Karpas-422 (cell line): ENCODE results near the gene RCOR1. TPM values are rescaled to one million over a fixed set of nuclear protein-coding genes. Genes with fewer than 3 reads are reported as not detected.
"Not testable (repeated sequence)": the region's sequence is repeated elsewhere in the genome, so short reads cannot be mapped to it uniquely, and the experiment has no call there.

Experiments
- DNase-seq: peaks from one replicate; pipeline ENCODE4 v3.0.0-alpha.2; 2015
- H2AFZ ChIP-seq: fragments of 200-600 bp; sonication (generic); 2 replicates; pipeline ENCODE4 v1.6.1; 2014; ENCODE audit warnings: antibody characterized with exemption, low read length, mixed read lengths
- H3K27ac ChIP-seq: fragments of 200-600 bp; sonication (generic); 2 replicates; pipeline ENCODE4 v1.5.1; 2014; ENCODE audit warnings: mild to moderate bottlenecking, low read length, moderate library complexity
- H3K27me3 ChIP-seq: fragments of 200-600 bp; sonication (generic); 2 replicates; pipeline ENCODE4 v1.6.1; 2014; ENCODE audit warnings: low read length, mixed read lengths
- H3K36me3 ChIP-seq: fragments of 200-600 bp; sonication (generic); 2 replicates; pipeline ENCODE4 v1.6.1; 2014; ENCODE audit warnings: low read length, mixed read lengths; ENCODE audit not compliant: insufficient read depth
- H3K4me1 ChIP-seq: fragments of 200-600 bp; sonication (generic); 2 replicates; pipeline ENCODE4 v1.6.1; 2014; ENCODE audit warnings: mild to moderate bottlenecking, low read length, mixed read lengths
- H3K4me2 ChIP-seq: fragments of 200-600 bp; sonication (generic); 2 replicates; pipeline ENCODE4 v1.6.1; 2014; ENCODE audit warnings: low read length, low read depth, mild to moderate bottlenecking; ENCODE audit not compliant: poor library complexity, severe bottlenecking
- H3K4me3 ChIP-seq: fragments of 200-600 bp; sonication (generic); 2 replicates; pipeline ENCODE4 v1.5.1; 2014; ENCODE audit warnings: mild to moderate bottlenecking, antibody characterized with exemption, low read length, mixed read lengths
- H3K79me2 ChIP-seq: fragments of 200-600 bp; sonication (generic); 2 replicates; pipeline ENCODE4 v1.6.1; 2014; ENCODE audit warnings: mild to moderate bottlenecking, low read length, mixed read lengths
- H3K9ac ChIP-seq: fragments of 200-600 bp; sonication (generic); 2 replicates; pipeline ENCODE4 v1.6.0; 2014; ENCODE audit warnings: low read length
- H3K9me2 ChIP-seq: fragments of 200-600 bp; sonication (generic), shearing (Covaris generic); replicated peaks from 2 replicates; pipeline ENCODE4 v1.6.0; 2014; ENCODE audit warnings: mild to moderate bottlenecking, low read length, moderate library complexity; ENCODE audit not compliant: insufficient read depth
- H3K9me3 ChIP-seq: fragments of 300-700, 200-600 bp; sonication (generic); 2 replicates; pipeline ENCODE4 v1.6.1; 2014; ENCODE audit warnings: low read length, mixed read lengths
- H4K20me1 ChIP-seq: fragments of 200-600 bp; sonication (generic); 2 replicates; pipeline ENCODE4 v1.6.1; 2014; ENCODE audit warnings: mild to moderate bottlenecking, antibody characterized with exemption, low read length, low read depth; ENCODE audit not compliant: insufficient read depth
- total RNA-seq: library from RNA; depleted of rRNA; stranded (reverse); fragments of >200 nt; shearing (Covaris generic); gene quantifications from 2 replicates; pipeline ENCODE4 v1.2.3, GENCODE V29; 2014; ENCODE audit warnings: low replicate concordance

RCOR1 gene
- total RNA-seq, 1 experiment from 2014 or later, result 46.9 TPM

DNA sequence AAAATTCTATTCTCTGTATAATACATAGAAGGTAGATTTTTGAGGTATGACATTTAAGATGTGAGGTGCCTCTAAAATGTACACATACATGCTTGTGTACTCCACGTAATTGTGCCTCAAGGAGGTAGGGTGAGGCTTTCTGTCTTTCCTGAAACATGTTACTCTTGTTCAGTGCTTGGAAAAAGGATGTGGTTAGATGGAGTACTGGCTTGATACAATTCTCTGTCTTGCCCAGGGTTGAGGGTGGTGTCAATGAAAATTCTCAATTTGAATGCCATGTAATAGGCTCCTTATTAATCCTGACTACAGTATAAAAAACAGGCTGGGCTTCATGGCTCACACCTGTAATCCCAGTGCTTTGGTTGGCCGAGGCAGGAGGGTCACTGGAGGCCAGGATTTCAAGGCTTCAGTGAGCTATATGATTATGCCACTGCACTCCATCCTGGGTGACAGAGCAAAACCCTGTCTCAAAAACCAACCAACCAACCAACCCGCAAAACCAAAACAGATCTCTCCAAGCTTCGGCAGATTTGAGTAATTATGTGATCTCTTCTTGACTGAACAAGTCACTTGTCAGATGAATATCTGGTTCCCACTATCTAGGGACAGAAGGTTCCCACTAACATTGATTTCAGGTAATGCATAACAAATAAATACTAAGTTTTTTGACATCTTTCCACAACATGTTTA, 41.6 kb downstream of the RCOR1 start:
- H3K79me2 ChIP-seq, result peaks cover 98% of the 10 kb centered on the region
- no peak overlapping the region for H3K27ac ChIP-seq
- no peaks in the 10 kb centered on the region for H3K27me3 ChIP-seq
- no peak overlapping the region for H3K4me2 ChIP-seq
- 0 out of 2 replicates have a peak, but pooled peaks cover 4% of the 10 kb centered on the region for H3K36me3 ChIP-seq
- H2AFZ ChIP-seq, result no peak overlapping the region
- H4K20me1 ChIP-seq, result peaks cover 4% of the 10 kb centered on the region
- no peaks in the 10 kb centered on the region for H3K9me2 ChIP-seq
- no peak for DNase-seq
- H3K9ac ChIP-seq, result no peak overlapping the region
- H3K4me3 ChIP-seq, result no peak overlapping the region
- peaks cover 17% of the 10 kb centered on the region for H3K4me1 ChIP-seq
- no peaks in the 10 kb centered on the region for H3K9me3 ChIP-seq

DNA sequence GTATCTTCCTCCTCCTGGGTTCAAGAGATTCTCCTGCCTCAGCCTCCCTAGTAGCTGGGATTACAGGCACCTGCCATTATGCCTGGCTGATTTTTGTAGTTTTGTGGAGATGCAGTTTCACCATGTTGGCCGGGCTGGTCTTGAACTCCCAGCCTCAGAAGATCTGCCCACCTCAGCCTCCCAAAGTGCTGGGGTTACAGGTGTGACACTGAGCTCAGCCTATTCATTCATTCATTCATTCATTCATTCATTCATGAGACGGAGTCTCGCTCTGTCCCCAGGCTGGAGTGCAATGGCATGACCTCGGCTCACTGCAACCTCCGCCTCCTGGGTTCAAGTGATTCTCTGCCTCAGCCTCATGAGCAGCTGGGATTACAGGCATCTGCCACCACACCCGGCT, 47.2 kb downstream of the RCOR1 start:
- not testable (repeated sequence) for H3K27ac ChIP-seq, H2AFZ ChIP-seq, H3K9ac ChIP-seq, H3K36me3 ChIP-seq, H3K9me3 ChIP-seq, H4K20me1 ChIP-seq, H3K9me2 ChIP-seq, H3K4me3 ChIP-seq, H3K27me3 ChIP-seq, H3K4me2 ChIP-seq, DNase-seq
- H3K79me2 ChIP-seq, result peaks cover 98% of the 10 kb centered on the region
- H3K4me1 ChIP-seq, result peaks cover 38% of the 10 kb centered on the region

DNA sequence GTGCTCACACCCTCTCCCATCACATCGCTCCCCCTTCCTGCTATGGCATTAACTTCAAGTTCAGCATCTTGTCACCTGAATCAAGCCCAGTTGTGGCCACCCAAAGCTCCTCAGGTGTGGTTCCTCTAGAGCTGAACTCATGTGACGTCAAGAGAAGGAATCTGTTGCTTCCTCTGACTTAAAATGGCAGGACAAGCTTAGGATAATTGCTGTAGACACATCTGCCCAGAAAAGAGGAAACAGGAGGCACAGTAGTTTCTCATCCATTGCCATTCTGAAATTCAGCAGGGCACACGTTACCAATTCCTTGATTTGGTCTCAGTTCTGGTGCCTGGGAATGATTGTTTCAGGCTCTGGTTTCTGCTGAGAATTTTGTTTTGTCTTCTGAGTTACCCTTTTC, 52.1 kb downstream of the RCOR1 start:
- peaks cover 73% of the 10 kb centered on the region for H3K4me1 ChIP-seq
- H3K9ac ChIP-seq, result peak overlapping the region; percentile 63
- no peak overlapping the region for H2AFZ ChIP-seq
- H3K9me2 ChIP-seq, result no peaks in the 10 kb centered on the region
- peak; percentile 67 for DNase-seq
- peak overlapping the region; percentile 78 for H3K4me2 ChIP-seq
- H3K27ac ChIP-seq, result peak overlapping the region; percentile 93
- no peaks in the 10 kb centered on the region for H3K36me3 ChIP-seq
- peak overlapping the region; percentile 49; the same call in 1 of the 2 replicates for H3K4me3 ChIP-seq
- peaks cover 20% of the 10 kb centered on the region for H4K20me1 ChIP-seq
- no peaks in the 10 kb centered on the region for H3K9me3 ChIP-seq
- H3K27me3 ChIP-seq, result no peaks in the 10 kb centered on the region
- peaks cover 99% of the 10 kb centered on the region for H3K79me2 ChIP-seq

DNA sequence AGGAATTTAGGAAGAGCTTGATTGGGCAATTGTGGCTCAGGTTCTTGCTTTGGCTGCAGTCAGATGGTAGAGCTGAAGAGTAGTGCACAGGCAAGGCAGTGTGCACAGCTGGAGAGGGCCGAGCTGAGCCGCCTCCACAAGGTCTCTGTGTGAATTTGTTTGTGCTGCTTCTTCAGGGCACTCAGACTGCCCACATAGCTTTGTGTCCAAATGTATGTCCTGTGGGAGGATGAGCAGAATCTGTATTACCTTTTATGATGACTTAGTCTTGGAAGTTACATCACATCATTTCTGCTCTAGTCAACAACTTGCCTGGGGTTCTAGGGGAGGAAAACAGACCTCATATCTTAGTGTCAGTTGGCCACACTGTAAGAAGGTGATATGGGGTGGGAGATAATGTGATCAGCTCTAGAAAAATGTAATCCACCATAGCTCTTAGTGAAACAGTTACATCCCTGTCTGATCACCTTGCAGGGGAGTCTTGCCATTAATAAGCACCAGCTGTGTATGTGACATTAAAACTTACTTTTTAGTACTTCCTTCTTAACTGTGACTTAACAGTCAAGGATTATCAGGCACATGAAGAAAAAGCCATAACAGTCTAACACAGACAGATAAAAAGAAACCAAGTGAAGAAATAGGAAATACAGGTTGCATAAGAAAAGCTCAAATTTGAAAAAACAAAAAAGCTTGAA, 53.4 kb downstream of the RCOR1 start:
- H3K4me2 ChIP-seq, result peak overlapping the region; percentile 78
- DNase-seq, result peak; percentile 60
- peak overlapping the region; percentile 93 for H3K27ac ChIP-seq
- peaks cover 20% of the 10 kb centered on the region for H4K20me1 ChIP-seq
- peak overlapping the region; percentile 63 for H3K9ac ChIP-seq
- H3K9me2 ChIP-seq, result no peaks in the 10 kb centered on the region
- H3K36me3 ChIP-seq, result no peaks in the 10 kb centered on the region
- H3K4me3 ChIP-seq, result peak overlapping the region; percentile 49
- H3K27me3 ChIP-seq, result no peaks in the 10 kb centered on the region
- H3K79me2 ChIP-seq, result peaks cover 98% of the 10 kb centered on the region
- H3K4me1 ChIP-seq, result peaks cover 86% of the 10 kb centered on the region
- no peak overlapping the region for H2AFZ ChIP-seq
- no peaks in the 10 kb centered on the region for H3K9me3 ChIP-seq

DNA sequence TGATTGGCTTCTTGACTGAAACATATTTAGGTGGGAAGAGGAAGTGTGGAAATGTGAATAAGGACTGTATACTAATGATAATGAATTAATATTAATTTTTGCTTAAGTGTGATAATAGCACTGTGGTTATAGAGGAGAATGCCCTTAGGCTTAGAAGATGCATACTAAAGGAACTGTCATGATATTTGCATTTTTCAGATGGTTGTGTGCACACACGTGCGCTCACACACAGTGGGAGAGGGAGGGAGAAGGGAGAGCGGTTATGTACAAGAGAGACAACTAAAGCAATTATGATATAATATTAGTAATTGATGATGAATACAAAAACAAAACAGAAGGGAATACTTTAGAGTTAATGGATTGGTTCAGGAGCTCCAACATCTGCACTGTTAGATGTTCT, 54.2 kb downstream of the RCOR1 start:
- no peaks in the 10 kb centered on the region for H3K9me2 ChIP-seq
- no peaks in the 10 kb centered on the region for H3K9me3 ChIP-seq
- H3K27ac ChIP-seq, result peak overlapping the region; percentile 93
- peak; percentile 75 for DNase-seq
- peak overlapping the region; percentile 63 for H3K9ac ChIP-seq
- H3K79me2 ChIP-seq, result peaks cover 98% of the 10 kb centered on the region
- H2AFZ ChIP-seq, result no peak overlapping the region
- H3K4me1 ChIP-seq, result peaks cover 88% of the 10 kb centered on the region
- peaks cover 20% of the 10 kb centered on the region for H4K20me1 ChIP-seq
- H3K36me3 ChIP-seq, result no peaks in the 10 kb centered on the region
- H3K27me3 ChIP-seq, result no peaks in the 10 kb centered on the region
- peak overlapping the region; percentile 49 for H3K4me3 ChIP-seq
- peak overlapping the region; percentile 78 for H3K4me2 ChIP-seq

DNA sequence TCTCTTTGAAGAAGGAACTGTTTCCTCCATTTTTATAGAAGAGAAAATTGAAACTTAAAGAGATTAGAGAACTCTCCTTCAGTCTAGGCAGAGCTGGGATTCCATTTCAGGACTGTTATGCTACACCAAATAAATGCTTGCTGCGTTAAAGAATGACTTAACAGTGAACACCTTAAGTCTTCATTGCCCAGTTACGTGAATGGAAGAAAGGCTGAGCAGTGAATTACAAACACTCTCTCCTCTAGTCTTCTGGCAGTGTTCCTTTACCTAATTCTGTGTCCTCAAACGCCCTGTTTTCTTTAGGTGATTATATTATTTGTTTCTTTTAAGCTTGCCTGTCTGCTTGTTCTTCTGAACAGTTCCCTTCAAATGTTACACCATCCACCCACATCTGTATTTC, 59.7 kb downstream of the RCOR1 start:
- Histone ChIP-seq H3K27me3 (no peaks in the 10 kb centered on the region), H3K4me2 (no peak overlapping the region), H4K20me1 (peaks cover 9% of the 10 kb centered on the region), H3K27ac (no peak overlapping the region), H3K79me2 (peaks cover 98% of the 10 kb centered on the region), H3K4me3 (no peak overlapping the region), H3K36me3 (no peaks in the 10 kb centered on the region; the same call in 1 of the 2 replicates), H3K9me2 (no peaks in the 10 kb centered on the region), H3K9me3 (no peaks in the 10 kb centered on the region; the same call in 1 of the 2 replicates), H2AFZ (no peak overlapping the region), H3K4me1 (peaks cover 35% of the 10 kb centered on the region), H3K9ac (no peak overlapping the region)
- no peak for DNase-seq

DNA sequence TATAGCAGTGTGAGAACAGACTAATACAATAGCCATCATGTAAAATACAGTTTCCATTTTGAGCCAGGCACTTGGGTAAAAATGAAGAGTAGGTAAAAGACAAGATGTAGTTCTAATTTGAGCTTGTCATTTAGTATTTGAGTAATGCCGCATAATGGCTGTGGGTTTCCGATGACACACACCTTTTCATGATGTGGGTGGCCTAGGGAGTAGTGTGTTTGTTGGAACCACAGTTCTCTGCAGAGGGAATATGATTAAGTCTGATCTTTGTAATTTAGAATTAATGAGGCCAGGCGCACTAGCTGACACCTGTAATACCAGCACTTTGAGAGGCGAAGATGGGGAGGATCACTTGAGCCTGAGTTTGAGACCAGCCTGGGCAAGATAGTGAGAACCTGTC, 61.8 kb downstream of the RCOR1 start:
- Histone ChIP-seq H3K27me3 (no peaks in the 10 kb centered on the region), H2AFZ (no peak overlapping the region), H3K4me3 (no peak overlapping the region), H3K9me2 (no peaks in the 10 kb centered on the region), H3K36me3 (no peaks in the 10 kb centered on the region; the same call in none of the 2 replicates), H3K4me1 (peaks cover 33% of the 10 kb centered on the region), H3K9ac (no peak overlapping the region), H3K79me2 (peaks cover 98% of the 10 kb centered on the region), H3K9me3 (no peaks in the 10 kb centered on the region; the same call in 1 of the 2 replicates), H3K4me2 (no peak overlapping the region), H3K27ac (no peak overlapping the region), H4K20me1 (peaks cover 10% of the 10 kb centered on the region; the same call in 1 of the 2 replicates)
- no peak for DNase-seq

DNA sequence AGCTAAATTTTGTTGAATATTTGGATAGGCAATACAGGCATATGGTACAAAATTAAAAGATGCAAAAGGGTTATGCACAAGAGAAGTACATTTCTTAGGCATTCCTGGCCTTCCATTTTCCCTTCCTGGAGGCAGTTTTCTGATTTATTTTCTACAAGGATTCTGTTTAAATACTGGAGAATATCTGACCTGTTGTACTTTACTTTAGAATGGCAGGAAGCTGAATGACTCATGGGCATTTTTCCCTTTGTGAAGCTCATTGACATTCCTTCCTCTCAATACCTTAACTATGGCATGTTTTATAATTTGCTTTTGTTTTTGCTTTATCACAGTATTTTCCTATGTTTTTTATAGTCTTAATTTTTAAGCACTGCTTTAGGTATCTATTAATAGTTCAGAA, 62.7 kb downstream of the RCOR1 start:
- no peak for DNase-seq
- H3K9ac ChIP-seq, result no peak overlapping the region
- H3K4me1 ChIP-seq, result peaks cover 33% of the 10 kb centered on the region
- no peaks in the 10 kb centered on the region for H3K27me3 ChIP-seq
- H3K79me2 ChIP-seq, result peaks cover 98% of the 10 kb centered on the region
- no peaks in the 10 kb centered on the region for H3K9me2 ChIP-seq
- no peaks in the 10 kb centered on the region; the same call in 1 of the 2 replicates for H3K9me3 ChIP-seq
- no peak overlapping the region for H3K27ac ChIP-seq
- H3K4me2 ChIP-seq, result no peak overlapping the region
- no peak overlapping the region for H3K4me3 ChIP-seq
- H3K36me3 ChIP-seq, result no peaks in the 10 kb centered on the region; the same call in none of the 2 replicates
- peaks cover 11% of the 10 kb centered on the region; the same call in 1 of the 2 replicates for H4K20me1 ChIP-seq
- no peak overlapping the region for H2AFZ ChIP-seq
